GM23338 (cell line): ENCODE measurements around the gene ADAM10. TPM values are rescaled to one million over a fixed set of nuclear protein-coding genes. Genes with fewer than 3 reads are reported as not detected.

Experiments used
- ATAC-seq: fragments of 200-7000 bp; cut with Tn5 transposase; 3 replicates; pipeline ENCODE4 v1.9.1; 2020
- DNase-seq: peaks from one replicate; pipeline ENCODE4 v3.0.0-alpha.2; 2015; ENCODE audit warnings: low spot score
- H2AFZ ChIP-seq: fragments of 200-600 bp; sonication (generic); 2 replicates; pipeline ENCODE4 v1.8.0; 2016; ENCODE audit warnings: antibody characterized with exemption, mild to moderate bottlenecking, moderate library complexity
- H3F3A ChIP-seq: fragments of 200-600 bp; sonication (generic); replicated peaks from 2 replicates; pipeline ENCODE4 v1.8.0; 2017; ENCODE audit warnings: antibody characterized with exemption, mixed run types, low read depth
- H3K27ac ChIP-seq: fragments of 200-600 bp; sonication (generic); 2 replicates; pipeline ENCODE4 v1.6.1; 2016; ENCODE audit warnings: low read depth
- H3K27me3 ChIP-seq: fragments of 200-600 bp; sonication (generic); 2 replicates; pipeline ENCODE4 v1.8.0; 2016; ENCODE audit warnings: mild to moderate bottlenecking, mixed run types, moderate library complexity; ENCODE audit not compliant: insufficient read depth
- H3K36me3 ChIP-seq: fragments of 200-600 bp; sonication (generic); 2 replicates; pipeline ENCODE4 v1.8.0; 2016; ENCODE audit warnings: mild to moderate bottlenecking; ENCODE audit not compliant: insufficient read depth
- H3K4me1 ChIP-seq: fragments of 200-600 bp; sonication (generic); 2 replicates; pipeline ENCODE4 v1.8.0; 2016; ENCODE audit warnings: mild to moderate bottlenecking, moderate library complexity; ENCODE audit not compliant: insufficient read depth
- H3K4me2 ChIP-seq: fragments of 200-600 bp; sonication (generic); 2 replicates; pipeline ENCODE4 v1.7.1; 2017; ENCODE audit warnings: mixed run types
- H3K4me3 ChIP-seq: fragments of 200-600 bp; sonication (generic); 2 replicates; pipeline ENCODE4 v1.6.1; 2016; ENCODE audit warnings: mixed run types
- H3K79me2 ChIP-seq: fragments of 200-600 bp; sonication (generic); replicated peaks from 2 replicates; pipeline ENCODE4 v1.8.0; 2017; ENCODE audit warnings: mild to moderate bottlenecking; ENCODE audit not compliant: insufficient read depth
- H3K9me2 ChIP-seq: fragments of 200-600 bp; sonication (generic); 2 replicates; pipeline ENCODE4 v1.8.0; 2017; ENCODE audit not compliant: insufficient read depth
- H4K20me1 ChIP-seq: fragments of 200-600 bp; sonication (generic); replicated peaks from 2 replicates; pipeline ENCODE4 v1.8.0; 2017; ENCODE audit warnings: mild to moderate bottlenecking; ENCODE audit not compliant: insufficient read depth
- H3K27ac Mint-ChIP-seq: 2 replicates; pipeline ENCODE4 v1.8.0; 2020; ENCODE audit warnings: inconsistent platforms, mild to moderate bottlenecking, moderate library complexity, mixed read lengths
- H3K27me3 Mint-ChIP-seq: 3 replicates; pipeline ENCODE4 v1.8.0; 2022; ENCODE audit warnings: low read depth, mild to moderate bottlenecking, moderate library complexity, mixed read lengths, inconsistent platforms; ENCODE audit not compliant: insufficient read depth, poor library complexity
- H3K36me3 Mint-ChIP-seq: 3 replicates; pipeline ENCODE4 v1.8.0; 2021; ENCODE audit warnings: low read depth, mild to moderate bottlenecking, inconsistent platforms, moderate library complexity, mixed read lengths
- H3K4me1 Mint-ChIP-seq: 3 replicates; pipeline ENCODE4 v1.8.0; 2020; ENCODE audit warnings: mild to moderate bottlenecking, inconsistent platforms, mixed read lengths
- H3K4me3 Mint-ChIP-seq: 3 replicates; pipeline ENCODE4 v1.8.0; 2021; ENCODE audit warnings: moderate library complexity, mild to moderate bottlenecking, inconsistent platforms, mixed read lengths
- H3K9me3 Mint-ChIP-seq: 3 replicates; pipeline ENCODE4 v1.8.0; 2020; ENCODE audit warnings: moderate library complexity, mild to moderate bottlenecking, inconsistent platforms, mixed read lengths
- CREB1 ChIP-seq: fragments of 250-450 bp; sonication (Bioruptor Pico); IDR thresholded peaks from 2 replicates; pipeline ENCODE4 v1.5.0; 2020; ENCODE audit warnings: low read depth, mild to moderate bottlenecking, moderate library complexity
- EZH2 ChIP-seq: fragments of 200-600 bp; sonication (generic); IDR thresholded peaks from one replicate; pipeline ENCODE4 v1.8.0; 2017; ENCODE audit warnings: antibody characterized with exemption, mild to moderate bottlenecking, low read depth; ENCODE audit not compliant: unreplicated experiment
- EZH2phosphoT487 ChIP-seq: fragments of 200-600 bp; sonication (generic); IDR thresholded peaks from one replicate; pipeline ENCODE4 v1.8.1; 2018; ENCODE audit warnings: antibody characterized with exemption; ENCODE audit not compliant: unreplicated experiment
- JUNB ChIP-seq: IDR thresholded peaks from one replicate; pipeline ENCODE4 v1.6.1; 2016; ENCODE audit warnings: antibody characterized with exemption; ENCODE audit not compliant: unreplicated experiment
- NANOG ChIP-seq: IDR thresholded peaks from 2 replicates; pipeline ENCODE4 v1.6.1; 2016; ENCODE audit warnings: antibody characterized with exemption, borderline replicate concordance
- POLR2AphosphoS5 ChIP-seq: IDR thresholded peaks from 2 replicates; pipeline ENCODE4 v1.6.1; 2016; ENCODE audit warnings: antibody characterized with exemption, low read depth
- STAT1 ChIP-seq: IDR thresholded peaks from one replicate; pipeline ENCODE4 v1.6.1; 2016; ENCODE audit warnings: antibody characterized with exemption; ENCODE audit not compliant: unreplicated experiment
- ZNF114 ChIP-seq: fragments of 250-450 bp; sonication (Bioruptor Pico); IDR thresholded peaks from 2 replicates; pipeline ENCODE4 v1.5.0; 2020; ENCODE audit warnings: mild to moderate bottlenecking, moderate library complexity
- ZNF331 ChIP-seq: fragments of 250-450 bp; sonication (Bioruptor Pico); IDR thresholded peaks from 2 replicates; pipeline ENCODE4 v1.5.0; 2020; ENCODE audit warnings: low read depth, mild to moderate bottlenecking, moderate library complexity
- polyA plus RNA-seq: library from polyadenylated mRNA; unstranded; fragments of >200 nt; fragmentation: Nextera tagmentation; extraction: Ambion mirVana; gene quantifications from 2 replicates; pipeline ENCODE4 v1.2.1, GENCODE V29; 2016
- total RNA-seq: library from RNA; depleted of rRNA; stranded (reverse); fragments of >200 nt; shearing (Covaris generic); gene quantifications from 2 replicates; pipeline ENCODE4 v1.2.3, GENCODE V29; 2014
- TF ChIP-seq, protein P1 (sequence below): IDR thresholded peaks from 2 replicates; pipeline ENCODE4 v1.6.1; 2016; ENCODE audit warnings: antibody characterized with exemption
- TF ChIP-seq, protein P2 (sequence below), 2 experiments: fragments of 200-600 bp in 1 of 2; sonication (generic) in 1 of 2; conservative IDR thresholded peaks; 2 replicates each; pipeline versions ENCODE4 v1.5.1 to v1.6.1; 2016 to 2017; ENCODE audit warnings: antibody characterized with exemption in 2 of 2, low read depth in 2 of 2, mild to moderate bottlenecking in 2 of 2, moderate library complexity in 1 of 2
- TF ChIP-seq, protein P3 (sequence below): IDR thresholded peaks from one replicate; pipeline ENCODE4 v1.6.1; 2018; ENCODE audit warnings: antibody characterized with exemption; ENCODE audit not compliant: unreplicated experiment
- TF ChIP-seq, protein P4 (sequence below): fragments of 250-450 bp; sonication (Bioruptor Pico); IDR thresholded peaks from 2 replicates; pipeline ENCODE4 v1.5.0; 2020; ENCODE audit warnings: mild to moderate bottlenecking, moderate library complexity

ADAM10 gene
- total and polyA plus RNA-seq, 2 experiments from 2014 or later: 25.0 to 114 TPM

DNA sequence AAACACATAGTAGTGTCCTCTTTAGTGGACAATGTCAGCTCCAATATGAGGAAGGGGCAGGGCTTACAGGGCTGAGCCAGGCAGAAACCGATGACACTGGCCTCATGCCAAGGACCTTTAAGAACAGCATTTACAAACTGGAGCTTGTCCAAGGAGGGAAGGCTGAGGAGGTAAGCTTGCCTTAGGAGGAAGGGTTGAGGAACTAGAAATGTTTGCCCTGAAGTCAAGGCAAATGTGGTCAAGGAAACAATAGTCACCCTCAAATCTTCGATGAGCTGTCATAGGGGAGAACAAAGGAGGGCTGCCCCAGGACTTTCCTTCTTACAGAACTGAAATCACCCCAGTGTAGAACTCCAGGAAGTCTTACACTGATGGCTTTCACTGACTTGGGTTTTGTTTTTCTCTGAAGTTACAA lies 181.3 kb downstream of the ADAM10 start (continued):
- TF ChIP-seq EZH2: no peak
- TF ChIP-seq NANOG: no peak
- no peak for TF ChIP-seq EZH2phosphoT487

DNA sequence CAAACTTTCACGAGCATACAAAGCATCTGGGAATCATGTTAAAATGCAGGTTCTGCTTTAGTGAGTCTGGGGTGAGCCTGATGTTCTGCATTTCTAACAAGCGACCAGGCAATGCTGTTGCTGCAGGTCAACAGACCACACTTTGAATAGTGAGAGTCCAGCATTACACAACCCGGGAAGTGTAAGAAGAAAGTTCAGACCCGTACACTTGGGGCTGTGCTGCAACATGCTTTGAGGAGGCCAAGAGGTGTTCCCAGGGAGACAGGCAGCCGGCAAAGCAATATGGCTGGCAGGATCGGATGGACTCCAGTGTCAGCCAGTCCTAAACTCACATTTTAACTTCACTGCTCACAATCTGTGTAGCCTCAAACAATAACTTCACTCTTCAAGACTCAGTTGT lies 183.5 kb downstream of the ADAM10 start:
- H3K4me3 Mint-ChIP-seq: no peak overlapping the region
- H3K27ac Mint-ChIP-seq: no peak overlapping the region

More for the DNA sequence above, 183.5 kb downstream of the ADAM10 start:
- H3K36me3 Mint-ChIP-seq: no peaks in the 10 kb centered on the region
- H3K4me1 Mint-ChIP-seq: peaks cover 9% of the 10 kb centered on the region
- DNase-seq (no peak), ATAC-seq (no peak)
- Histone ChIP-seq H2AFZ (no peak overlapping the region; the same call in 1 of the 2 replicates), H3K79me2 (no peaks in the 10 kb centered on the region), H3K9me2 (no peaks in the 10 kb centered on the region; the same call in 1 of the 2 replicates), H3K27ac (no peak overlapping the region), H3K27me3 (no peaks in the 10 kb centered on the region), H3K4me2 (no peak overlapping the region), H3K4me1 (peaks cover 2% of the 10 kb centered on the region; the same call in 1 of the 2 replicates), H3K36me3 (no peaks in the 10 kb centered on the region), H3K4me3 (no peak overlapping the region), H3F3A (no peaks in the 10 kb centered on the region), H4K20me1 (no peaks in the 10 kb centered on the region)
- no peaks in the 10 kb centered on the region for H3K9me3 Mint-ChIP-seq
- TF ChIP-seq, protein P1, sequence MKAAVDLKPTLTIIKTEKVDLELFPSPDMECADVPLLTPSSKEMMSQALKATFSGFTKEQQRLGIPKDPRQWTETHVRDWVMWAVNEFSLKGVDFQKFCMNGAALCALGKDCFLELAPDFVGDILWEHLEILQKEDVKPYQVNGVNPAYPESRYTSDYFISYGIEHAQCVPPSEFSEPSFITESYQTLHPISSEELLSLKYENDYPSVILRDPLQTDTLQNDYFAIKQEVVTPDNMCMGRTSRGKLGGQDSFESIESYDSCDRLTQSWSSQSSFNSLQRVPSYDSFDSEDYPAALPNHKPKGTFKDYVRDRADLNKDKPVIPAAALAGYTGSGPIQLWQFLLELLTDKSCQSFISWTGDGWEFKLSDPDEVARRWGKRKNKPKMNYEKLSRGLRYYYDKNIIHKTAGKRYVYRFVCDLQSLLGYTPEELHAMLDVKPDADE: no peak
- TF ChIP-seq, protein P2, sequence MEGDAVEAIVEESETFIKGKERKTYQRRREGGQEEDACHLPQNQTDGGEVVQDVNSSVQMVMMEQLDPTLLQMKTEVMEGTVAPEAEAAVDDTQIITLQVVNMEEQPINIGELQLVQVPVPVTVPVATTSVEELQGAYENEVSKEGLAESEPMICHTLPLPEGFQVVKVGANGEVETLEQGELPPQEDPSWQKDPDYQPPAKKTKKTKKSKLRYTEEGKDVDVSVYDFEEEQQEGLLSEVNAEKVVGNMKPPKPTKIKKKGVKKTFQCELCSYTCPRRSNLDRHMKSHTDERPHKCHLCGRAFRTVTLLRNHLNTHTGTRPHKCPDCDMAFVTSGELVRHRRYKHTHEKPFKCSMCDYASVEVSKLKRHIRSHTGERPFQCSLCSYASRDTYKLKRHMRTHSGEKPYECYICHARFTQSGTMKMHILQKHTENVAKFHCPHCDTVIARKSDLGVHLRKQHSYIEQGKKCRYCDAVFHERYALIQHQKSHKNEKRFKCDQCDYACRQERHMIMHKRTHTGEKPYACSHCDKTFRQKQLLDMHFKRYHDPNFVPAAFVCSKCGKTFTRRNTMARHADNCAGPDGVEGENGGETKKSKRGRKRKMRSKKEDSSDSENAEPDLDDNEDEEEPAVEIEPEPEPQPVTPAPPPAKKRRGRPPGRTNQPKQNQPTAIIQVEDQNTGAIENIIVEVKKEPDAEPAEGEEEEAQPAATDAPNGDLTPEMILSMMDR (conservative IDR thresholded peaks at IDR 0.05; ENCODE audit: low read depth in 2 of 2): no peak
- TF ChIP-seq EZH2: no peak
- TF ChIP-seq POLR2AphosphoS5: no peak
- no peak for TF ChIP-seq EZH2phosphoT487
- no peak for TF ChIP-seq JUNB
- no peak for TF ChIP-seq NANOG
- no peak for TF ChIP-seq CREB1
- TF ChIP-seq, protein P3, sequence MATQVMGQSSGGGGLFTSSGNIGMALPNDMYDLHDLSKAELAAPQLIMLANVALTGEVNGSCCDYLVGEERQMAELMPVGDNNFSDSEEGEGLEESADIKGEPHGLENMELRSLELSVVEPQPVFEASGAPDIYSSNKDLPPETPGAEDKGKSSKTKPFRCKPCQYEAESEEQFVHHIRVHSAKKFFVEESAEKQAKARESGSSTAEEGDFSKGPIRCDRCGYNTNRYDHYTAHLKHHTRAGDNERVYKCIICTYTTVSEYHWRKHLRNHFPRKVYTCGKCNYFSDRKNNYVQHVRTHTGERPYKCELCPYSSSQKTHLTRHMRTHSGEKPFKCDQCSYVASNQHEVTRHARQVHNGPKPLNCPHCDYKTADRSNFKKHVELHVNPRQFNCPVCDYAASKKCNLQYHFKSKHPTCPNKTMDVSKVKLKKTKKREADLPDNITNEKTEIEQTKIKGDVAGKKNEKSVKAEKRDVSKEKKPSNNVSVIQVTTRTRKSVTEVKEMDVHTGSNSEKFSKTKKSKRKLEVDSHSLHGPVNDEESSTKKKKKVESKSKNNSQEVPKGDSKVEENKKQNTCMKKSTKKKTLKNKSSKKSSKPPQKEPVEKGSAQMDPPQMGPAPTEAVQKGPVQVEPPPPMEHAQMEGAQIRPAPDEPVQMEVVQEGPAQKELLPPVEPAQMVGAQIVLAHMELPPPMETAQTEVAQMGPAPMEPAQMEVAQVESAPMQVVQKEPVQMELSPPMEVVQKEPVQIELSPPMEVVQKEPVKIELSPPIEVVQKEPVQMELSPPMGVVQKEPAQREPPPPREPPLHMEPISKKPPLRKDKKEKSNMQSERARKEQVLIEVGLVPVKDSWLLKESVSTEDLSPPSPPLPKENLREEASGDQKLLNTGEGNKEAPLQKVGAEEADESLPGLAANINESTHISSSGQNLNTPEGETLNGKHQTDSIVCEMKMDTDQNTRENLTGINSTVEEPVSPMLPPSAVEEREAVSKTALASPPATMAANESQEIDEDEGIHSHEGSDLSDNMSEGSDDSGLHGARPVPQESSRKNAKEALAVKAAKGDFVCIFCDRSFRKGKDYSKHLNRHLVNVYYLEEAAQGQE: no peak
- TF ChIP-seq, protein P4, sequence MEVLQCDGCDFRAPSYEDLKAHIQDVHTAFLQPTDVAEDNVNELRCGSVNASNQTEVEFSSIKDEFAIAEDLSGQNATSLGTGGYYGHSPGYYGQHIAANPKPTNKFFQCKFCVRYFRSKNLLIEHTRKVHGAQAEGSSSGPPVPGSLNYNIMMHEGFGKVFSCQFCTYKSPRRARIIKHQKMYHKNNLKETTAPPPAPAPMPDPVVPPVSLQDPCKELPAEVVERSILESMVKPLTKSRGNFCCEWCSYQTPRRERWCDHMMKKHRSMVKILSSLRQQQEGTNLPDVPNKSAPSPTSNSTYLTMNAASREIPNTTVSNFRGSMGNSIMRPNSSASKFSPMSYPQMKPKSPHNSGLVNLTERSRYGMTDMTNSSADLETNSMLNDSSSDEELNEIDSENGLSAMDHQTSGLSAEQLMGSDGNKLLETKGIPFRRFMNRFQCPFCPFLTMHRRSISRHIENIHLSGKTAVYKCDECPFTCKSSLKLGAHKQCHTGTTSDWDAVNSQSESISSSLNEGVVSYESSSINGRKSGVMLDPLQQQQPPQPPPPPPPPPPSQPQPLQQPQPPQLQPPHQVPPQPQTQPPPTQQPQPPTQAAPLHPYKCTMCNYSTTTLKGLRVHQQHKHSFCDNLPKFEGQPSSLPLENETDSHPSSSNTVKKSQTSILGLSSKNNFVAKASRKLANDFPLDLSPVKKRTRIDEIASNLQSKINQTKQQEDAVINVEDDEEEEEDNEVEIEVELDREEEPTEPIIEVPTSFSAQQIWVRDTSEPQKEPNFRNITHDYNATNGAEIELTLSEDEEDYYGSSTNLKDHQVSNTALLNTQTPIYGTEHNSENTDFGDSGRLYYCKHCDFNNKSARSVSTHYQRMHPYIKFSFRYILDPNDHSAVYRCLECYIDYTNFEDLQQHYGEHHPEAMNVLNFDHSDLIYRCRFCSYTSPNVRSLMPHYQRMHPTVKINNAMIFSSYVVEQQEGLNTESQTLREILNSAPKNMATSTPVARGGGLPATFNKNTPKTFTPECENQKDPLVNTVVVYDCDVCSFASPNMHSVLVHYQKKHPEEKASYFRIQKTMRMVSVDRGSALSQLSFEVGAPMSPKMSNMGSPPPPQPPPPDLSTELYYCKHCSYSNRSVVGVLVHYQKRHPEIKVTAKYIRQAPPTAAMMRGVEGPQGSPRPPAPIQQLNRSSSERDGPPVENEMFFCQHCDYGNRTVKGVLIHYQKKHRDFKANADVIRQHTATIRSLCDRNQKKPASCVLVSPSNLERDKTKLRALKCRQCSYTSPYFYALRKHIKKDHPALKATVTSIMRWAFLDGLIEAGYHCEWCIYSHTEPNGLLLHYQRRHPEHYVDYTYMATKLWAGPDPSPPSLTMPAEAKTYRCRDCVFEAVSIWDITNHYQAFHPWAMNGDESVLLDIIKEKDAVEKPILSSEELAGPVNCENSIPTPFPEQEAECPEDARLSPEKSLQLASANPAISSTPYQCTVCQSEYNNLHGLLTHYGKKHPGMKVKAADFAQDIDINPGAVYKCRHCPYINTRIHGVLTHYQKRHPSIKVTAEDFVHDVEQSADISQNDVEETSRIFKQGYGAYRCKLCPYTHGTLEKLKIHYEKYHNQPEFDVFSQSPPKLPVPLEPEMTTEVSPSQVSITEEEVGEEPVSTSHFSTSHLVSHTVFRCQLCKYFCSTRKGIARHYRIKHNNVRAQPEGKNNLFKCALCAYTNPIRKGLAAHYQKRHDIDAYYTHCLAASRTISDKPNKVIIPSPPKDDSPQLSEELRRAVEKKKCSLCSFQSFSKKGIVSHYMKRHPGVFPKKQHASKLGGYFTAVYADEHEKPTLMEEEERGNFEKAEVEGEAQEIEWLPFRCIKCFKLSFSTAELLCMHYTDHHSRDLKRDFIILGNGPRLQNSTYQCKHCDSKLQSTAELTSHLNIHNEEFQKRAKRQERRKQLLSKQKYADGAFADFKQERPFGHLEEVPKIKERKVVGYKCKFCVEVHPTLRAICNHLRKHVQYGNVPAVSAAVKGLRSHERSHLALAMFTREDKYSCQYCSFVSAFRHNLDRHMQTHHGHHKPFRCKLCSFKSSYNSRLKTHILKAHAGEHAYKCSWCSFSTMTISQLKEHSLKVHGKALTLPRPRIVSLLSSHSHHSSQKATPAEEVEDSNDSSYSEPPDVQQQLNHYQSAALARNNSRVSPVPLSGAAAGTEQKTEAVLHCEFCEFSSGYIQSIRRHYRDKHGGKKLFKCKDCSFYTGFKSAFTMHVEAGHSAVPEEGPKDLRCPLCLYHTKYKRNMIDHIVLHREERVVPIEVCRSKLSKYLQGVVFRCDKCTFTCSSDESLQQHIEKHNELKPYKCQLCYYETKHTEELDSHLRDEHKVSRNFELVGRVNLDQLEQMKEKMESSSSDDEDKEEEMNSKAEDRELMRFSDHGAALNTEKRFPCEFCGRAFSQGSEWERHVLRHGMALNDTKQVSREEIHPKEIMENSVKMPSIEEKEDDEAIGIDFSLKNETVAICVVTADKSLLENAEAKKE (CRISPR knock-in tag): no peak
- no peak for TF ChIP-seq ZNF114 (CRISPR knock-in tag)
- no peak for TF ChIP-seq ZNF331
- no peak for TF ChIP-seq STAT1
- peaks cover 3% of the 10 kb centered on the region for H3K27me3 Mint-ChIP-seq
